H4 (cell line): ENCODE results near the gene OR52E1. TPM values are rescaled to one million over a fixed set of nuclear protein-coding genes. Genes with fewer than 3 reads are reported as not detected.

Source experiments
- DNase-seq: peaks from one replicate; pipeline ENCODE4 v3.0.0-alpha.2; 2015; ENCODE audit warnings: low spot score
- total RNA-seq: library from RNA; depleted of rRNA; stranded (reverse); fragments of >200 nt; shearing (Covaris generic); gene quantifications from 2 replicates; pipeline ENCODE4 v1.2.3, GENCODE V29; 2014; rRNA removed

Gene OR52E1
- total RNA-seq, 1 experiment from 2014 or later, result not detected

- DNase-seq, result no peak
Measured at GRCh38 chr11:5115339-5115738, 46.0 kb downstream of the OR52E1 start.

GRCh38 chr11:5117588-5117987 lies 48.2 kb downstream of the OR52E1 start:
- no peak for DNase-seq

DNA sequence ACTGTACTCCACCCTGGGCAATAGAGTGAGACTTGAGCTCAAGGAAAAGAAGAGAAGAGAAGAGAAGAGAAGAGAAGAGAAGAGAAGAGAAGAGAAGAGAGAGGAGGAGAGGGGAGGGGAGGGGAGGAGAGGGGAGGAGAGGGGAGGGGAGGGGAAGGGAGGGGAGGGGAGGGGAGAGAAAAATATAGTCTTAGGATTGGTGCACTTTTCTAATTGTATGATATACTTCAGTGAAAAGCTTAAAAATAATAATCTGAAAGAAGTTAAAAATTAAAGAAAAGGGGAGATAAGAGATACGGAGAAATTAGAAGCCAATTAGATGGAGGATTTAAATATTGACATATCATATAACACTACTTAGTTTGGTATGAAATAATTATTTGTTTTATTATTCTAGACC lies 49.5 kb downstream of the OR52E1 start:
- no peak for DNase-seq

Other genes with a start within 250 kb of the OR52E1 start
- not detected in 2 replicates for gene OR51F2, start 248.3 kb upstream of the OR52E1 start, total RNA-seq
- gene OR51S1, start 220.4 kb upstream of the OR52E1 start, total RNA-seq, result not detected in 2 replicates
- not detected in 2 replicates for gene OR51T1, start 187.7 kb upstream of the OR52E1 start, total RNA-seq
- not detected in 2 replicates for gene OR51A7, start 165.8 kb upstream of the OR52E1 start, total RNA-seq
- not detected in 2 replicates for gene OR51G2, start 150.2 kb upstream of the OR52E1 start, total RNA-seq
- not detected in 2 replicates for gene OR51G1, start 145.2 kb upstream of the OR52E1 start, total RNA-seq
- not detected in 2 replicates for gene OR51A4, start 122.0 kb upstream of the OR52E1 start, total RNA-seq
- gene OR51A2, start 113.9 kb upstream of the OR52E1 start, total RNA-seq, result not detected in 2 replicates
- gene OR51L1, start 74.7 kb upstream of the OR52E1 start, total RNA-seq, result not detected in 2 replicates
- not detected in 2 replicates for gene OR52J3, start 23.0 kb upstream of the OR52E1 start, total RNA-seq
- 0.23 and 1.8 TPM in 2 replicates for gene OR52E2, start 9.9 kb upstream of the OR52E1 start, total RNA-seq
- not detected in 2 replicates for gene OR52A5, start 68.8 kb downstream of the OR52E1 start, total RNA-seq
- not detected in 2 replicates for gene OR52A1, start 85.2 kb downstream of the OR52E1 start, total RNA-seq
- not detected in 2 replicates for gene OR51V1, start 131.1 kb downstream of the OR52E1 start, total RNA-seq
- gene HBB, start 157.5 kb downstream of the OR52E1 start, total RNA-seq, result not detected in 2 replicates
- gene HBD, start 164.9 kb downstream of the OR52E1 start, total RNA-seq, result not detected in 2 replicates
- 2.1 TPM in 1 of 2 replicates, not detected in the other for gene HBG1, start 180.3 kb downstream of the OR52E1 start, total RNA-seq
- 0.23 and 2.6 TPM in 2 replicates for gene HBG2, start 185.2 kb downstream of the OR52E1 start, total RNA-seq
- gene HBE1, start 200.4 kb downstream of the OR52E1 start, total RNA-seq, result 28.6 and 32.7 TPM in 2 replicates
- 1.1 and 6.9 TPM in 2 replicates for gene OR51B4, start 232.4 kb downstream of the OR52E1 start, total RNA-seq